GM19025 (cell line): ENCODE results near the gene GATAD2A.

Source experiments
- ATAC-seq: cut with Tn5 transposase; IDR thresholded peaks from one replicate; pipeline ENCODE4 v1.9.1; 2021; ENCODE audit warnings: mild to moderate bottlenecking, low read depth, moderate library complexity; ENCODE audit not compliant: unreplicated experiment

Gene GATAD2A

DNA sequence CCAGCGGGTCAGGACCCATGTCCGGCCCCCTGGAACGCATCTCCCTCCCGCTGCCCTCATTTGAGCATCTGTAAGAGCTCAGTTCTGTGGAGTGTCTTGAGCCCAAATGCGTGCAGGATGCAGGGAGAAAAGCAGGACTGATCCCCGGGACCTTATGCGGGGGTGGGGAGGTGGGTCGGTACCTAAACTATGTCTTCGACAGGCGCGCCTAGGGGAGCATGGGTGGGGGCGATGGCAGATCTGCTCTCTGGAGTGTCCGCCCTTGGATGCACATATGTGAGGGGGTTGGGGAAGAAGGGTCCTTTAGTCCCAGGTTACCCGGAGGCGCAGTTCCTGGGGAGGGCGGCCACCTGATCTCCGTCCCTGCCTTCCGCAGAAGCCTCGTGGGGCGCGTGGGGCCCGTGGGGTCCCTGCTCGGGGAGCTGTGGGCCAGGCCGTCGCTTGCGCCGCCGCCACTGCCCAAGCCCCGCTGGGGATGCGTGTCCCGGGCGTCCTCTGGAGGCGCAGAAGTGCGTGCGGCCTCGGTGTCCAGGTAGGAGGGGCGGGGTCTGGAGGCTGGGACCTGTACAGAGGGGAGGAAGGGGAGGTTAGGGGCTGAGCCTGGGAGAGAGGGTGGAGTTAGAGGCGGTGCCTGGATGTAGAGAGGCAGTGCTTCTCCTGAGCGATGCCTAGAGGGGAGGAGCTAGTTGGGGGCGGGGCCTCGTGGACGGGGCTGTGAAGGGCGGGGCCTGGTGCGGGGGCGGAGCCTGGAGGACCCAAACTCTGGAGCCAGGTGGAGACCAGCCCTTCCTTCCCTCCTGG is 135.4 kb downstream of the GATAD2A start:
- no peak for ATAC-seq

DNA sequence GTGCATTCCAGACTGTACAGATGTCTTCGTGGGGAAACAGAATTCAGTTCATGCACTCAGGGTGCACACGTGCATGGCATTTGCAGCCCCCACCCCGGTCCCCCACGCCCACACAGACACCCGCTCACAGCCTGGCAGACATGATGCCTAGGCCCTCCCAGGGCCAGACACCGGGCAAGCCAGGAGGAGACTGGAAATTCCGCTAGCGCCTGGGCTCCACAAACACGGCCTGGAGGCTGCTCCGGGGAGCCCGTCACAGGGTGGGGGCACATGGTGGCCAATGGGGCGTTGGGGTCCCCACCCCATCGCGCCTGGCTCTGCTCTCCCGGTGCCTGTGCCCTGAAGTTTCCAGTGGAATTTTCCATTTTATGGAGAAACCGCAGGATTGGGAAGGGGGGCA is 136.1 kb downstream of the GATAD2A start:
- no peak for ATAC-seq

DNA sequence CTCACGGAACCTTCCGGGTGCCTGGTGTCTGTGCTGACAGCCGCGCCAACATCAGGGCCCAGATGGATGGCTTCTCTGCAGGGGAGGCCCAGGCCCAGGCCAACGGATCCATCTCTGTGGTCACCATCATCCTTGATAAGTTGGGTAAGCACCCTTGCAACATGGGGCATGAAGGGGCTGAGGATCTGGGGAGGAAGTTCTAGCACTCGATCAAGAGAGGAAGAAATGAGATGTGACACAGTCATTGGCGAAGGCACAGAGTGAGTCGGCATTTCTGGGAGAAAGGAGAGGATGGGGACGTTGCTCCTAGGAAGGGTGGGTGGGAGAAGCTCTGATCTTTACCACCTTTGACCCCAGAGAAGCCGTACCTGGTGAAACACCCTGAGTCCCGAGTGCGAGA is 137.0 kb downstream of the GATAD2A start:
- ATAC-seq: no peak

DNA sequence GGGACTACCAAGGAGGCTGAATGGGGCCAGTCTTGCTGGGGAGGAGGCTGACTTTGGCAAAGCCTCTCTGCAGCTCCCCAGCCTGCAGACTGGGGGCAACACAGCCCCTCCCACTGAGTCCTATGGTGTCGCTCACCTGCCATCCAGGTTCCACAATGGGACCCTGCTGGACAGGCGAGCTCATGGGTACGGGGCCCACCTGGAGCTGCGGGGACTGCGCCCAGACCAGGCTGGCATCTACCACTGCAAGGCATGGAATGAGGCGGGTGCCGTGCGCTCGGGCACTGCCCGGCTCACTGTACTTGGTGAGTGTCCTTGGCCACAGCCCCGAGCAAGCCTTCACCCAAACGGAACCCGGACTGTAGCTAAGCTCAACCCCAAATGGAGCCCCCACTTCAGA is 137.6 kb downstream of the GATAD2A start:
- ATAC-seq: no peak

DNA sequence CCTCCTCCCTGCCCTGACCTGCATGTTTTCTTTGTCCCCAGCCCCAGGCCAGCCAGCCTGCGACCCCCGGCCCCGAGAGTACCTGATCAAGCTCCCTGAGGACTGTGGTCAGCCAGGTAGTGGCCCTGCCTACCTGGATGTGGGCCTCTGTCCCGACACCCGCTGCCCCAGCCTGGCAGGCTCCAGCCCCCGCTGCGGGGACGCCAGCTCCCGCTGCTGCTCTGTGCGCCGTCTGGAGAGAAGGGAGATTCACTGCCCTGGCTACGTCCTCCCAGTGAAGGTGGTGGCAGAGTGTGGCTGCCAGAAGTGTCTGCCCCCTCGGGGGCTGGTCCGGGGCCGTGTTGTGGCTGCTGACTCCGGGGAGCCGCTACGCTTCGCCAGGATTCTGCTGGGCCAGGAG is 138.2 kb downstream of the GATAD2A start:
- ATAC-seq: no peak

DNA sequence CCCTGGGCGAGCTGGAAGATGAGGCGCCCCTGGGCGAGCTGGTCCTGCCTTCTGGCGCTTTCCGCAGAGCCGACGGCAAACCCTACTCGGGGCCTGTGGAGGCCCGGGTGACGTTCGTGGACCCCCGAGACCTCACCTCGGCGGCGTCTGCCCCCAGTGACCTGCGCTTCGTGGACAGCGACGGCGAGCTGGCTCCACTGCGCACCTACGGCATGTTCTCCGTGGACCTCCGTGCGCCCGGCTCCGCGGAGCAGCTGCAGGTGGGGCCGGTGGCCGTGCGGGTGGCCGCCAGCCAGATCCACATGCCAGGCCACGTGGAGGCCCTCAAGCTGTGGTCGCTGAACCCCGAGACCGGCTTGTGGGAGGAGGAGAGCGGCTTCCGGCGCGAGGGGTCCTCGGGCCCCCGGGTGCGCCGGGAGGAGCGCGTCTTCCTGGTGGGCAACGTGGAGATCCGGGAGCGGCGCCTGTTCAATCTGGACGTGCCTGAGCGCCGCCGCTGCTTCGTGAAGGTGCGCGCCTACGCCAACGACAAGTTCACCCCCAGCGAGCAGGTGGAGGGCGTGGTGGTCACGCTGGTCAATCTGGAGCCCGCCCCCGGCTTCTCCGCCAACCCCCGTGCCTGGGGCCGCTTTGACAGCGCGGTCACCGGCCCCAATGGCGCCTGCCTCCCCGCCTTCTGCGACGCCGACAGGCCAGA is 138.9 kb downstream of the GATAD2A start:
- no peak for ATAC-seq

DNA sequence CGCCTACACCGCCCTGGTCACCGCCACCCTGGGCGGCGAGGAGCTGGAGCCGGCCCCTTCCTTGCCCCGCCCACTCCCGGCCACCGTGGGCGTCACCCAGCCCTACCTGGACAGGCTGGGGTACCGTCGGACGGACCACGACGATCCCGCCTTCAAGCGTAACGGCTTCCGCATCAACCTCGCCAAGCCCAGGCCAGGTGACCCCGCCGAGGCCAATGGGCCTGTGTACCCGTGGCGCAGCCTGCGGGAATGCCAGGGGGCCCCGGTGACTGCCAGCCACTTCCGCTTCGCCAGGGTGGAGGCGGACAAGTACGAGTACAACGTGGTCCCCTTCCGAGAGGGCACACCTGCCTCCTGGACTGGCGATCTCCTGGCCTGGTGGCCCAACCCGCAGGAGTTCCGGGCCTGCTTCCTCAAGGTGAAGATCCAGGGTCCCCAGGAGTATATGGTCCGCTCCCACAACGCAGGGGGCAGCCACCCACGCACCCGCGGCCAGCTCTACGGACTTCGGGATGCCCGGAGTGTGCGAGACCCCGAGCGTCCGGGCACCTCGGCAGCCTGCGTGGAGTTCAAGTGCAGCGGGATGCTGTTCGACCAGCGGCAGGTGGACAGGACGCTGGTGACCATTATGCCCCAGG is 139.6 kb downstream of the GATAD2A start:
- ATAC-seq: no peak

DNA sequence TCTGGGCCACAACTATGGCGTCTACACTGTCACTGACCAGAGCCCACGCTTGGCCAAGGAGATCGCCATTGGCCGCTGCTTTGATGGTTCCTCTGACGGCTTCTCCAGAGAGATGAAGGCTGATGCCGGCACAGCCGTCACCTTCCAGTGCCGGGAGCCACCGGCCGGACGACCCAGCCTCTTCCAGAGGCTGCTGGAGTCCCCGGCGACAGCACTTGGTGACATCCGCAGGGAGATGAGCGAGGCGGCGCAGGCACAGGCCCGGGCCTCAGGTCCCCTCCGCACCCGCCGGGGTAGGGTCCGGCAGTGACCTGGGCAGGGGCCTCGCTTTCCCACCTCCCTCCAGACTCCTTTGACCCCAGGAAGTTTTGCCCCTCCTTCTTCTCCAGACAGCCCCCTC is 140.2 kb downstream of the GATAD2A start:
- ATAC-seq: no peak

DNA sequence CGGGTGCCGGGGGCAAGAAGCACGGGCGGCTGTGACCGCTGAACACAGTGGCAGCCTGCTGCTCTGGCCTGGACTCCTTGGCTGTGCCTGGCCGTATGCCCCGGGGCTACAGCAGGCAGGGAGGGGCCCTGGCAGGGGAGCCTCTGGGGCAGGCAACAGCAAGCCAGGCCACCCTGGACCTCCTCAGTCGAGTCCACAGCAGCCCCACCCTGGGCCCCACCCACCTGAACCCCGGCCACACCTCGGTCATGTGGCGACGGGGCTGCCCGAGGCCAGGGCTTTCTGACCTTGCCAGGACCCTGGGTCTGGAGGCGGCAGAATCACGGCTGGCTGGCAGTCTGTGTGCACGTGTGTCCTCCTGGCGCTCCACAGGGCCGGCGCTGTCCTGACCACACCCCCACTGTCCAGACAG is 141.3 kb downstream of the GATAD2A start:
- ATAC-seq: no peak

DNA sequence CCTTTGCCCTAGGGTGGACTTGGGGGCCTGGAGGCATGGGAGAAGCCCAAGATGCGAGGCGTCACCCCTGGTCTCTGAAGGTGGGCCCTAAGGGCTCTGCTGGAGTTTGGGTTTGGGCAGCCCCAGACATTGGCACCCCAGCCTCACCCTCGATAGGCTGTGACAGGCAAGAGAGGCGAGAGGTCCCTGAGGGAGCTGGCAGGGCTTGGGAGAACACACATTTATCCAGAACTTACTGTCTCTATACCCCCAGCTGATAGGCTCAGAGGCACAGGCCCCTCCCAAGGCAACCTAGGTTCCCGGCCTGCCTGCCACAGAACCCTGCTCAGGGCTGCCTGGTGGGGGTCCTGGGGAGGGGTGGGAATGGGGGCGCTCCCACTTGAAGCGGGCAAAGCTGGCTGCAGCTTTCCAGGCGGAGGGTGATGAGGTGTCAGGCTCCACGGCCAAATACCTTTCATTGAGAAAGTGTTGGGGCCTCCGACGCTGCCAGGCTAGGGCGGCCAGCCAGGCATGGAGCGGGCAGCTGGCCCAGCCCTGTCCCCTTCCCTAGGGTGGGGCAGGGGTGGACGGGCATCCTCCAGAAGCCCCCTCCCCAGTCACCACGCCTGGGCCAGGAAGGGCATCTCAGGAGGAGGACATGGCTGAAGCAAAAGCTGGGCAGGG is 142.3 kb downstream of the GATAD2A start:
- no peak for ATAC-seq

DNA sequence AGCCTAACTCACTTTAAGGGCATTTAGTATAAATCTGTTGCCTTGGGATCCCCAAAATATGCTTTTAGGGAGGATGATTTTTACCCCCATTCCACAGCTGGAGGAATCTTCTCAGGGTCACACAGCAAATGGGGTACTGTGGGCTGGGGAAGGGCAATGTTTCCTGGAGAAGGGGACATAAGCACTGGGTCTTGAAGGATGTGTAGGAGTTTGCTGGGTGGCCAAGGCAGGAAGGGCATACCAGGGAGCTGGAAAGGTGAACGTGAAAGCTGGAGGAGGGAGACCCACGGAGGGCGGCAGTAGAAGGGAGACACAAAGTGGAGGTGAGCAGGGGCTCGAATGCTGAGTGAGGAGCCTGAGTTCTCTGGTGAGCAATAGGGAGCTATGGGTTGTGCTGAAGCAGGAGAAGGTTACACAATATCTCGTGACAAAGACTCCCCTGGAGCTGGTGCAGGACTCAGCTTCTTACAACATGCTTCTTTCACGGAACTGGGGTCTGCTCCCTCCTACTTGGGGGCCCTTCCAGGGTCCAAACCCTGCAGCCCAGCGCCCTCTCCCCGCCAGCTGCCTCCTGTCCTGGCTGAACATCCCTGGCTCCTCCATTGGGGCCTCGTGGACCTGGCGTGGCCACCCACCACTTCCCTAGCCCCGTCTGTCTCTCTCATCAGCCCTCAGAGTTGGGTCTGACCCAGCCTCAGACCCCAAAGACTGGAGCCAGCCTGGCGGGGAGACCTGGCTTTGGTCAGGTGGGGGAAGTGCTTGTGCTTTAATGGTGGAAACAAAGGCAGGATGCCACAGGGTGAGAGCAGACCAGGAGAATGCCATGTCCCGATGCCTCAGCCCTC is 143.7 kb downstream of the GATAD2A start:
- no peak for ATAC-seq

DNA sequence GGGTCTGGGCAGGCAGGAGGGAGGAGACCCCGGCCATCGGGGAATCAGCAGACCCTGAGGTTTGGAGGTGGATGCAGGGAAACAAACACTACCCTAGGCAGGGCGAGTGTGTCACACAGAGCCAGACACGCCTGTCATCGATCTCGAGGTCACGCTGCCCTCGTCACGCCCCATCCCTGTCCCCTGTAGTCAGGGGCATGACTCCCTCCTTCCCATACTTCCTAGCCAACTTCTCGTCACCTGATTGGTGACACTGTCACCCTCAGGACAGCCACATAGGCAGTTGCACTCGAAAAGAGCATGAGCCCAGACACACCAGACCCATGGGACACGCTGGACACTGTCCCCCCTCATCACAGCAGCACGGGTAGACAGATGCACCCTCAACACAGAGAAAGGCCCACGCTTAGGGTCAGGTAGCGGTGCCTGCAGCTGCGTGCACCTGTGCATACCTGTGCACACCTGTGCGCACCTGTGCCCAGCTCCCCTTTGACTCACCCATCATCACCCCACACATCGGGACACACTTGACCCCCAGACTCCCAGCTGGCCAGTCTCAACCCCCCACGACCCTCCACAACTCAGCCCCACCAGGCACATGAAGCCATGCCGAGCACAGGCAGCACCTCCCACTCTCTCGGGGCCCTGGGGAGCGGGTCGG is 144.5 kb downstream of the GATAD2A start:
- ATAC-seq: no peak

DNA sequence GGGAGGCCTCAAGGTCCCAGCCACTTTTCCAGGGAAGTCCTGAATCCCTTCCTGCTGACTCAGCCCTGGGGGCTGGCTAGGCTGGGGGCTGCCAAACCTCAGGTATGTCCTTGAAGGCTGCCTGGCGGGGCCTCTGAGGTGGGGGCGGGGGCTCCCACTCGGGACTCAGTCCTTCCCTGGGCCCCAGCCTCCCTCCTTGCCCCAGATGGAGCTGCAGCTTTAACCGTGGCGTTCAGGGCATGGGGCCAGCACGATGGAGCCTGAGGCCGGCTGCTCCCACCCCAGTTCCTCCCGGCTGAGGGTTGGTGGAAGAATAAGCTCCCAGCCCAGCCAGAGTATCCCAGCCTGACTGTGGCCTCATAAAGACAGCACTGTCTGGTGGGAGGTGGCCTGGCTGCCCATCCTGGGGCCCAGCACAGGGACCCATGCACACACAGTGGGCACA is 145.0 kb downstream of the GATAD2A start:
- ATAC-seq: no peak

DNA sequence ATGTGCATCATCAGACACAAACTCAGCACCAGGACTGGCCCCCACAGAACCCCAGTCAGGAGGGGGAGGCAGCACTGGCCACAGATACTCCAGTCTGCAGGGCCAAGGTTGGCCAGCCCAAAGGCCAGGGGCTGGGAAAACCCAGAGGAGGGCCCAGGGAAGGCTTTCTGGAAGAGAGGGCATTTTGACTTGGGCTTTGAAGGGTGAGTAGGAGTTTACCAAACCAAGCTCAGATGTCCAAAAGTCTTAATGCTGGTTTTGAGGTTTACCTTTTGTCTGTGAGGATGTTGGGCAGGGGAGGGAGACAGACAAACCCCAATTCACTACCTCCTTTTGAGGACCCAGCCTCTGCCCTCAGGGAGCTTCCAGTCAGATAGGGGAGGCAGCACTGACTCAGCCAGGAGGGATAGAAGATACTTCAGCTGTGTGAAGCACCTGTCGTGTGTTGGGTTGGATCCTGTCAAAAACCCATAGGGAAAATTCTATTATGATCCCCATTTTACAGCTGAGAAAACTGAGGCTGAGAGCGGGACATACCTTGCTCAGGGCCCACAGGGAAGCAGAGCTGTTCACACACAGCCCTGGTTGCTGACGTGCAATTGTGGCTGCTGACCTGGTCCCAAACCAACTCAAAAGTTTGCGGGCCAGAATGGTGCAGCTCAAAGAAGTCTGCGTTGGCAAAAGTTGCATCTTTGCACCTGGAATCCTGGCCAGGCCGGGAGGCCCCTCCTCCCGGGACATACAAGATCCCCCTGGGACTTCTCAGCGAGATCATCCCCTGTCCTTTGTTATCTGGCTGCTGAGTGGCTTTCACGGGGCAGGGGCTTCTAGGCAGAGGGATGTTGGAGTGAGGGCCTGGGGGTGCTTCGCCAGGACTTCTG is 145.7 kb downstream of the GATAD2A start:
- ATAC-seq: no peak

DNA sequence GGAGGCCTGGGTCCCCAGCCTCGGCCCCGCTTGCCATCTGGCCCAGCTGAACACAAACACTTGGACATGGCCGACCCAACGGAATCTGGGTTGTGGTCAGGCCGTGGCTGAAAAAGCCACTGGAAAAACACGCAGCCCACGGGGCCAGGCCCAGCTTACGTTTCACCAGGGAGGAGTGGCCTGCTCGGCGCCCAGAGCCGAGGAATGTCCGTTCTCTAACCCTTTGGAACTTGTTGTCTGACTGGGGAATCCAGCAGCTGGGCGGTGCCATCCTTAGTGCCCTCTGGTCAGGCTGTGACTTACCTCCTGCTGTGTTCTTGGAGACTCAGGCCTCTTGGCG is 146.3 kb downstream of the GATAD2A start:
- ATAC-seq: no peak

DNA sequence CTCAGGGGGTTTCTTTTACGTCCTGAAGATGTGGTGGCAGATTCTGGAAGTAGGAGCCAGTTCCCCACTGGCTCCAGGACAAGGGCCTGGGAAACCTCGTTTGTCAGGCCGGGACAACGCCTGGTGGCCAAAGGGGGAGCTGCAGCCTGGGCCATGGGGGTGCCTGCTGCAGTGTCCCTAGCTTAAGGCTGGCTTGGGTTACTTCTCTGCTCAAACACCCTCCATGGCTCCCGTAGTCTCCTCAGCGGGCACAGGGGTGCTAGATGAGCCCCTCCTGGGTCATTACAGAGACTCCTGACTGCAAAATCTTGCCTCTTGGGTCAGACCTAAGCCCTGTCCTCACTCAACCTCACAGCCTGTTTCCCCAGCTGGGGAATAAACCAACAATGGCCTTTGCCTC is 147.3 kb downstream of the GATAD2A start:
- no peak for ATAC-seq

DNA sequence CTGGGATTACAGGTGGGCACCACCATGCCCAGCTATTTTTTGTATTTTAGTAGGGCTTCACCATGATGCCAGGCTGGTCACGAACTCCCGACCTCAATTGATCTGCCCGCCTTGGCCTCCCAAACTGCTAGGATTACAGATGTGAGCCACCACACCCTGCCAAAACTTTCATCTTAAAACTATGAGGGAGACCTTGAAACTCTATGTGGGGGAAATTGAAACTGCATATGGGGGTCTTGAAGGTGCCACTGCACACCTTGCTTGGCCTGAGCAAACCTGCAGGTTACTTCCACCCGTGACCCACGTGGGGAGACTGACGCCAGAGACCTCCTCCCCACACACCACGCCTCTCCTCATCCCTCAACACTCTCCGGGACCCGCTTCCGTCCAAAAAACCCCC is 148.2 kb downstream of the GATAD2A start:
- no peak for ATAC-seq

DNA sequence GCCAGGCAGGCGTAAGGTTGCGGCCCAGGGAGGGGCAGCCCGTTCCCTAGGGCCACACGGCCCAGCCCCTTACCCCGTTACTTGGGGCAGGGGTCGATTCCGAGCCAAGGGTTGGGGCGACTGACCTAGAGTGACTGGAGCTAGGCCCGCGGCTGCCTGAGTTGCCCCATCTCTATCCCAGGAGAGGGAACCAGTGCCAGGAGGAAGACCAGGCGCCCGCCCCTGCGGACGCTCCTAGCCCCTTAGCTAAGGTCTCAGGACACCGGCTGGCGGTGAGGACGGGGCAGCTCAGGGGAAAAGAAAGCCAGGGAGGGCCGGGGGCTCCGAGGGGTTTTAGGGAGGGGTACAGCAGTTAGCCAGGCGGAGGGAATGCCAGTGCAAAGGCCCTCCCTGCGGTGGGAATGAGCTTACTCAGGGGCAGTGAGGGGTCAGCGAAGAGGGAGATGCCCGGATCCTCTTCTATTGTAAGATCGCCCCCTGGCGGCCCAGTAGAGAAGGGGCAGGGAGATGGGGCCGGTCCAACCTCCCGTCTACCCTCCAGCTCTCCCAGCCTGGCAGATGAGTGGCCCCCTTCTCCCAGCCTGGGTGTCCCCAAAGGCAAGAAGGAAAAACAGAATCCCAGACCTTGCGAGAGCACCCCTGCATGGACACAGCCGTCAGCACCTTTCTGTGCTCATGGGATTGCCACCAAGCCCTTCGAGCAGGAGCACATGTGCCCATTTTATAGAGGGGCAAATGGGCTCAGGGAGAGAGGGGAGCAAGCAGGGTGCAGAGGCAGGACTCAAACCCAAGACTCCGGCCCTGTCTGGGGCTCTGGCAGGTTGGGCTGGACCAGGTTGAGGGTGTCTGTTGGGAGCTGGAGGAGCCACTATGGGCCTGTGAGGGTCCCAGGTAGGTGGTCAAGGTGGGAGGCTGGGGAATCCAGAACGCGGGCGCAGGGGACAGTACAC is 148.9 kb downstream of the GATAD2A start:
- ATAC-seq: no peak
